Heart left ventricle (tissue), 16 donors: ENCODE measurements around the gene MTFMT. TPM values are rescaled to one million over a fixed set of nuclear protein-coding genes. Genes with fewer than 3 reads are reported as not detected.

Source experiments
- ATAC-seq, 4 donors: fragments of 200-7000 bp; cut with Tn5 transposase; one replicate each; pipeline ENCODE4 v1.9.1; 2020 to 2022; ENCODE audit warnings: moderate library complexity in 4 of 4, mild to moderate bottlenecking in 3 of 4, moderate number of reproducible peaks in 1 of 4
- DNase-seq, 5 donors: peaks; one replicate each; pipeline ENCODE4 v3.0.0-alpha.2; 2020
- H3K27ac ChIP-seq, 12 donors: fragments of 200-600 bp; sonication (generic) in 4 of 12; one replicate each; pipeline versions ENCODE4 v1.5.0 to v1.8.0; 2016 to 2022; ENCODE audit warnings: mild to moderate bottlenecking in 2 of 12
- H3K27me3 ChIP-seq, 9 donors: fragments of 200-600 bp; sonication (generic) in 2 of 9; one replicate each; pipeline versions ENCODE4 v1.5.1 to v1.8.0; 2016 to 2022; ENCODE audit warnings: mild to moderate bottlenecking in 3 of 9
- H3K36me3 ChIP-seq, 9 donors: fragments of 200-600 bp; sonication (generic) in 2 of 9; one replicate each; pipeline versions ENCODE4 v1.5.0 to v1.8.0; 2018 to 2022; ENCODE audit warnings: mild to moderate bottlenecking in 2 of 9
- H3K4me1 ChIP-seq, 12 donors: fragments of 200-600 bp; sonication (generic) in 4 of 12; one replicate each; pipeline versions ENCODE4 v1.5.0 to v1.8.0; 2016 to 2022; ENCODE audit warnings: mild to moderate bottlenecking in 3 of 12
- H3K4me3 ChIP-seq, 12 donors: fragments of 200-600 bp; sonication (generic) in 4 of 12; one replicate each; pipeline versions ENCODE4 v1.5.0 to v1.8.0; 2017 to 2022; ENCODE audit warnings: mild to moderate bottlenecking in 9 of 12, moderate library complexity in 4 of 12
- H3K9me3 ChIP-seq, 12 donors: fragments of 200-600 bp; sonication (generic) in 4 of 12; one replicate each; pipeline versions ENCODE4 v1.5.0 to v1.8.0; 2016 to 2022; ENCODE audit warnings: mild to moderate bottlenecking in 1 of 12
- POLR2A ChIP-seq, 2 donors: fragments of 450-650 bp; IDR thresholded peaks; one replicate each; pipeline ENCODE4 v1.6.1; 2017; ENCODE audit warnings: antibody characterized with exemption in 2 of 2, mild to moderate bottlenecking in 2 of 2, moderate library complexity in 2 of 2
- WGBS, 4 donors: extraction: QIAGEN DNeasy Blood & Tissue Kit in 2 of 4; methylation state at CpG; one replicate each; pipeline versions ENCODE4 v1.1.5 to v1.1.7; 2013 to 2018; 5-methylcytosine and 5-hydroxymethylcytosine counted together
- intact Hi-C, 10 donors: fragments of 100-400 bp; cut with DNase I; formaldehyde crosslinking; loops; one replicate each; pipeline versions ENCODE4 v1.11.1 to v1.14.2; 2022
- long read RNA-seq, 3 donors: library from polyadenylated mRNA; unstranded; transcript quantifications; one replicate each; pipeline ENCODE4 v2.0.0, GENCODE V29; 2020 to 2021
- polyA plus RNA-seq, 2 donors: library from polyadenylated mRNA; stranded (reverse); fragments of 200-250 nt; gene quantifications; one replicate each; pipeline ENCODE4 v1.2.3, GENCODE V29; 2013
- total RNA-seq, 9 donors: library from RNA; depleted of rRNA in 2 of 9; stranded (reverse); fragments of >200 nt in 2 of 9; fragmentation: NEBNext Ultra II Directional in 3 of 9; extraction: Animal tissue kit (Norgen Biotek cat#: 25700) in 3 of 9; gene quantifications; one replicate each; pipeline versions ENCODE4 v1.1.0 to v1.2.4, GENCODE V29; 2016 to 2023
- TF ChIP-seq, protein P1 (sequence below), 12 donors: fragments of 200-600 bp; sonication (generic) in 4 of 12; IDR thresholded peaks; one replicate each; pipeline versions ENCODE4 v1.5.0 to v1.8.0; 2018 to 2022; ENCODE audit warnings: antibody characterized with exemption in 12 of 12, mild to moderate bottlenecking in 5 of 12
- donor health status: ischemic (EF 13 %, LVEDD 7.1; RV severe dilation, severe dysfunction).
- donor health status: healthy with polysubstance abuse.
- donor health status: DM: no; HTN: yes; CAD: no.
- donor health status: DM: no; HTN: no; CAD: no.
- donor health status: ischemic (EF 25% LVEDD 6.9; RV normal size, moderate dysfunction).
- donor health status: ischemic (EF 25% LVEDD 5.7; RV mildly dilated, moderate dysfunction).
- donor health status: healthy.
- donor health status: DM: yes; HTN: yes; CAD: no.
- donor health status: ischemic (EF 35%, LVEDD 5.7; RV mildly dilated, moderate dysfunction).
- donor health status: nonischemic (EF 11% LVEDD 7.7; RV severe dilation, severe dysfunction).
- donor health status: DM: yes; HTN: yes; CAD: no.
- donor health status: PGD.
- donor health status: ischemic (EF 29% LVEDD 5.4; RV normal size, mild dysfunction).
- donor health status: nonischemic (EF 23%, LVEDD 6.1; RV moderate dilation, normal function).

MTFMT gene
- total RNA-seq (10 to 100 TPM; 14.3 to 41.0 (median 20.5) TPM), polyA plus RNA-seq (10 to 100 TPM in 1 of 2 donors, 1 to 10 TPM in 1; 6.0 to 14.4 TPM)
- long read RNA-seq, donor 1, transcript MTFMT-201 (9 exons, 2,734 nt): major isoform, 18 of 24 reads
- long read RNA-seq, donor 1, partial matches to known transcripts: 1 of 24 reads
- long read RNA-seq, donor 1, other reads (novel, unspliced or antisense): 5 of 24 reads
- long read RNA-seq, donor 2, transcript MTFMT-201 (9 exons, 2,734 nt): major isoform, 87 of 102 reads
- long read RNA-seq, donor 2, partial matches to known transcripts: 1 of 102 reads
- long read RNA-seq, donor 2, other reads (novel, unspliced or antisense): 14 of 102 reads
- long read RNA-seq, donor 3, transcript MTFMT-201 (9 exons, 2,734 nt): major isoform, 22 of 28 reads
- long read RNA-seq, donor 3, partial matches to known transcripts: 1 of 28 reads
- long read RNA-seq, donor 3, other reads (novel, unspliced or antisense): 5 of 28 reads

DNA sequence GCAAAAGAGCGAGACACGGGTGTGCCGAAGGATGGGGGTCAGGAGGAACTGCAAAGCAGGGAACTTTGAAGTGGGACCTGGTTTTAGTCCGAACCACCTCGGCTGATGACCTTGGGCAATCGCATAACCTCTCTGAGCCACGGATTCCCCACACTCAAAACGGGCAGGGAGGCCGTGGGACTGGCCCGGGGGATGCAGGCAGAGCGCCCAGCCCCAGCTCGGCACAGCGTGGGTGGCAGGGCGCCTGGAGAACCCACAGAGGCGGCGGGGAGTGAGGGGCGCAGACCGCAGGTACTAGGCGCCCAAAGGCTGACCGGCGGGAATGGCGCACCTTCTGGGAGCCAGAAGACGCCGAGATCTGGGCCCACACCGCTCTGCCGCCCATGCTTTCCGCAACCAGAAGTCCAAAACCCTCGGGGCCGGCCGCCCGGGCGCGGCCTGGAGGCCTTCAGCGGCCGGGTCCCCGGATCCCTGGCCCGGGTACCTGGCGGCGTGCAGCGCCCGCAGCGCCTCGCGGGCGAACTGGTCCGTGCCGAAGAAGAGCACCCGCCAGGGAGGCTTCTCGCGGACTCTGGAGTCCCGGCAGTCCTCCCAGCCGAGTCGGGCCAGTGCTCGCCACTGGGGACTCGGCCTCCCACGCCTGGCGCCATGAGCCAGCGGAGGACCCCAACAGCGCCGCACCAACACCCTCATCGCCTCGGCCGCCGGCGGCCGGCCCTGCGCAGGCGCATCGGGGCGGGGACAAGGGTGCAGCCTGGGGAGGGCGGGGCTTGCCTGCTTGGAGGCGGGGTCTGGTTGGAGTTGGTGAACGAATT is at the start of gene MTFMT:
Gene MTFMT (minus strand): TSS at position 719 of the 815 bp plus-strand sequence. CDS start 26 bp downstream, at position 693.
- peak within 1 kb of the TSS; percentile 61 to 99 (median 84) for H3K4me3 ChIP-seq
- peak; percentile 60 to 93 for TF ChIP-seq POLR2A (IDR thresholded peaks at IDR 0.05)
- TF ChIP-seq, protein P1, sequence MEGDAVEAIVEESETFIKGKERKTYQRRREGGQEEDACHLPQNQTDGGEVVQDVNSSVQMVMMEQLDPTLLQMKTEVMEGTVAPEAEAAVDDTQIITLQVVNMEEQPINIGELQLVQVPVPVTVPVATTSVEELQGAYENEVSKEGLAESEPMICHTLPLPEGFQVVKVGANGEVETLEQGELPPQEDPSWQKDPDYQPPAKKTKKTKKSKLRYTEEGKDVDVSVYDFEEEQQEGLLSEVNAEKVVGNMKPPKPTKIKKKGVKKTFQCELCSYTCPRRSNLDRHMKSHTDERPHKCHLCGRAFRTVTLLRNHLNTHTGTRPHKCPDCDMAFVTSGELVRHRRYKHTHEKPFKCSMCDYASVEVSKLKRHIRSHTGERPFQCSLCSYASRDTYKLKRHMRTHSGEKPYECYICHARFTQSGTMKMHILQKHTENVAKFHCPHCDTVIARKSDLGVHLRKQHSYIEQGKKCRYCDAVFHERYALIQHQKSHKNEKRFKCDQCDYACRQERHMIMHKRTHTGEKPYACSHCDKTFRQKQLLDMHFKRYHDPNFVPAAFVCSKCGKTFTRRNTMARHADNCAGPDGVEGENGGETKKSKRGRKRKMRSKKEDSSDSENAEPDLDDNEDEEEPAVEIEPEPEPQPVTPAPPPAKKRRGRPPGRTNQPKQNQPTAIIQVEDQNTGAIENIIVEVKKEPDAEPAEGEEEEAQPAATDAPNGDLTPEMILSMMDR (IDR thresholded peaks at IDR 0.05): peak in 2 of 12 donors; percentile 15 to 23
- H3K36me3 ChIP-seq: peaks cover 0 to 28% (median 23%) of the 10 kb centered on the region in 9 donors
- DNase-seq (peak; percentile 92 to 97 (median 94)), ATAC-seq (peak; percentile 90 to 97 (median 96))
- H3K27ac ChIP-seq: peak within 1 kb of the TSS in 11 of 12 donors; percentile 64 to 90 (median 77)
- H3K27me3 ChIP-seq: peaks cover 0 to 5% (median 0%) of the 10 kb centered on the region in 9 donors
- 0 to 1% (median 1%) methylated on average over 39 to 73 of the region's 73 CpGs for WGBS, 4 donors
- intact Hi-C loops: loop anchor here in 1 of 10 donors (1.0 kb wide), 1 partner anchor 39 kb away; no protein-coding TSS in a partner anchor
- no peaks in the 10 kb centered on the region for H3K9me3 ChIP-seq
- H3K4me1 ChIP-seq: peaks cover 0 to 34% (median 10%) of the 10 kb centered on the region in 12 donors

DNA sequence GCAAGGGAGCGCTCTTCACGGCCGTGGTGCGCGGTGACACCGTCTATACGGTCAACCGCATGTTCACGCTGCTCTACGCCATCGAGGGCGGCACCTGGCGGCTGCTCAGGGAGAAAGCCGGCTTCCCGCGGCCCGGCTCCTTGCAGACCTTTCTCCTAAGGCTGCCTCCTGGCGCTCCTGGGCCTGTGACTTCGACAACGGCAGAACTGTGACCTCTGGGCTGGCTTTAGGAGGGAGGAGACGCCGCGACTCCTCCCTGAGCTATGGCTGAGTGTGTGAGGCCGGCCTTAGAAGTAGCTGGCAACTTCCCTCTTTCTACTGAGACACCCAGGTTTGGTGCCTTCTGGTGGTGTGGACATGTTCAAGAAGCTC is 48.5 kb upstream of the MTFMT start:
- intact Hi-C loops: loop anchor here in 2 of 10 donors (2.0 kb wide), 2 partner anchors 23 to 47 kb away; no protein-coding TSS in a partner anchor
- TF ChIP-seq POLR2A (IDR thresholded peaks at IDR 0.05): no peak
- TF ChIP-seq, protein P1 (IDR thresholded peaks at IDR 0.05): peak; percentile 42 to 71 (median 60)
- WGBS, 4 donors: 10 to 30% (median 21%) methylated on average over 7 to 24 of the region's 24 CpGs
- Histone ChIP-seq H3K4me3 (peak overlapping the region in 5 of 12 donors; percentile 2 to 26 (median 16)), H3K36me3 (no peaks in the 10 kb centered on the region), H3K4me1 (peaks cover 7 to 74% (median 32%) of the 10 kb centered on the region in 12 donors), H3K27me3 (peaks cover 0 to 20% (median 0%) of the 10 kb centered on the region in 9 donors), H3K27ac (peak overlapping the region in 5 of 12 donors; percentile 35 to 86 (median 73)), H3K9me3 (no peaks in the 10 kb centered on the region)
- ATAC-seq: peak; percentile 5 to 61 (median 58)
- DNase-seq: peak; percentile 61 to 85 (median 73)

DNA sequence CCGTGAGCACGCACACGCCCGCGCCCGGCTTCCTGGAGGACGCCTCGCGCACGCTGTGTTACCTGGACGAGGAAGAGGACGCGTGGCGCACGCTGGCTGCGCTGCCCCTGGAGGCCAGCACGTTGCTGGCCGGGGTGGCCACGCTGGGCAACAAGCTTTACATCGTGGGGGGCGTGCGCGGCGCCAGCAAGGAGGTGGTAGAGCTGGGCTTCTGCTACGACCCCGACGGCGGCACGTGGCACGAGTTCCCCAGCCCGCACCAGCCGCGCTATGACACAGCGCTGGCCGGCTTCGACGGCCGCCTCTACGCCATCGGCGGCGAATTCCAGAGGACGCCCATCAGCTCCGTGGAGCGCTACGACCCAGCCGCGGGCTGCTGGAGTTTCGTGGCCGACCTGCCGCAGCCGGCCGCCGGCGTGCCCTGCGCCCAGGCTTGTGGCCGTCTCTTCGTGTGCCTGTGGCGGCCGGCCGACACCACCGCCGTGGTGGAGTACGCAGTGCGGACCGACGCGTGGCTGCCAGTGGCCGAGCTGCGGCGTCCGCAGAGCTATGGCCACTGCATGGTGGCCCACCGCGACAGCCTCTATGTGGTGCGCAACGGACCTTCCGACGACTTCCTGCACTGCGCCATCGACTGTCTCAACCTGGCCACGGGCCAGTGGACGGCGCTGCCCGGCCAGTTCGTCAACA is 48.0 kb upstream of the MTFMT start:
- Histone ChIP-seq H3K4me1 (peaks cover 2 to 74% (median 29%) of the 10 kb centered on the region in 12 donors), H3K4me3 (peak overlapping the region in 5 of 12 donors; percentile 2 to 26 (median 16))

More for the DNA sequence above, 48.0 kb upstream of the MTFMT start:
- Histone ChIP-seq H3K27ac (peak overlapping the region in 8 of 12 donors; percentile 57 to 86 (median 76)), H3K36me3 (no peaks in the 10 kb centered on the region), H3K27me3 (peaks cover 0 to 20% (median 0%) of the 10 kb centered on the region in 9 donors), H3K9me3 (no peaks in the 10 kb centered on the region)
- WGBS, 4 donors: 61 to 75% (median 65%) methylated on average over 46 to 85 of the region's 85 CpGs
- peak in 1 of 5 donors; percentile 51 for DNase-seq
- intact Hi-C loops: loop anchor here in 1 of 10 donors (2.0 kb wide), 1 partner anchor 47 kb away; no protein-coding TSS in a partner anchor
- peak in 1 of 4 donors; percentile 4 for ATAC-seq
- no peak for TF ChIP-seq POLR2A (IDR thresholded peaks at IDR 0.05)
- TF ChIP-seq, protein P1 (IDR thresholded peaks at IDR 0.05): no peak
